GM21390 (cell line): ENCODE data around the gene CAMK1G.

Experiments used
- ATAC-seq: cut with Tn5 transposase; IDR thresholded peaks from one replicate; pipeline ENCODE4 v1.9.1; 2021; ENCODE audit not compliant: unreplicated experiment

Gene CAMK1G

GRCh38 chr1:209598227-209598626 is 14.7 kb downstream of the CAMK1G start:
- ATAC-seq = no peak

GRCh38 chr1:209600541-209600940 is 17.0 kb downstream of the CAMK1G start:
- no peak for ATAC-seq

GRCh38 chr1:209601809-209602657 is 18.5 kb downstream of the CAMK1G start:
- no peak for ATAC-seq

GRCh38 chr1:209603877-209604276 is 20.4 kb downstream of the CAMK1G start:
- no peak for ATAC-seq

- peak; percentile 77 for ATAC-seq
Measured at GRCh38 chr1:209607102-209607794, 23.7 kb downstream of the CAMK1G start.

- ATAC-seq = peak; percentile 15
Measured at GRCh38 chr1:209607795-209608178, 24.3 kb downstream of the CAMK1G start.

GRCh38 chr1:209609041-209609790 is 25.7 kb downstream of the CAMK1G start:
- ATAC-seq = no peak

- no peak for ATAC-seq
Measured at GRCh38 chr1:209609791-209610630, 26.5 kb downstream of the CAMK1G start.

- ATAC-seq = no peak
Measured at GRCh38 chr1:209610631-209610905, 27.1 kb downstream of the CAMK1G start.

GRCh38 chr1:209611771-209612570 is 28.5 kb downstream of the CAMK1G start:
- ATAC-seq = no peak

GRCh38 chr1:209612646-209613399 is 29.3 kb downstream of the CAMK1G start:
- ATAC-seq = no peak

- no peak for ATAC-seq
Measured at GRCh38 chr1:209613400-209614150, 30.1 kb downstream of the CAMK1G start.

GRCh38 chr1:209614151-209614420 is 30.6 kb downstream of the CAMK1G start:
- no peak for ATAC-seq

- no peak for ATAC-seq
Measured at GRCh38 chr1:209614906-209615305, 31.4 kb downstream of the CAMK1G start.

- no peak for ATAC-seq
Measured at GRCh38 chr1:209616366-209617046, 33.0 kb downstream of the CAMK1G start.

- no peak for ATAC-seq
Measured at GRCh38 chr1:209617047-209617673, 33.6 kb downstream of the CAMK1G start.

- no peak for ATAC-seq
Measured at GRCh38 chr1:209617755-209618154, 34.2 kb downstream of the CAMK1G start.

GRCh38 chr1:209618291-209618690 is 34.8 kb downstream of the CAMK1G start:
- ATAC-seq = no peak
